ENCODE measurements around the gene PWWP2B. TPM values are rescaled to one million over a fixed set of nuclear protein-coding genes. Genes with fewer than 3 reads are reported as not detected.

PWWP2B gene
- total and polyA plus RNA-seq, 2 donors (not counting 3 experiments of a cell fraction or from before 2014, with no cell fraction given), result 4.6 to 11.8 TPM

DNA sequence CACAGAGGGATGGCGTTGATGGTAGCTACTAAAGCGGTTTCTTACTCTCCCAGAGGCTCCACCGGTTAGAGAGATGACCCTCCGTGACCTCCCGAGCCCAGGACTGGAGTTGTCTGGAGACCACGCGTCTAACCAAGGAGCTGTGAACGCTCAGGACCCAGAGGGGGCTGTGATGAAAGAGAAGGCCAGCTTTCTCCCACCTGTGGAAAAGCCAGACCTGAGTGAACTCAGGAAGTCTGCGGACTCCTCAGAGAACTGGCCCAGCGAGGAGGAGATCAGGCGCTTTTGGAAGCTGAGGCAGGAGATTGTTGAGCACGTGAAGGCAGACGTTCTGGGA lies 49.1 kb upstream of the PWWP2B start:
- Histone ChIP-seq H3K4me2 (ENCODE audit: insufficient read depth, low read length) (no peak overlapping the region), H3K4me1 (ENCODE audit: control insufficient read depth, extremely low read depth, insufficient read depth, low read length) (no peaks in the 10 kb centered on the region), H3K27me3 (ENCODE audit: control insufficient read depth in 2 of 2, insufficient read depth in 2 of 2, low read length in 2 of 2) (no peaks in the 10 kb centered on the region), H4K20me1 (replicated peaks; ENCODE audit: control insufficient read depth, extremely low read depth, insufficient read depth, low read length) (no peaks in the 10 kb centered on the region), H2AFZ (ENCODE audit: low read depth, low read length) (no peak overlapping the region), H3K36me3 (ENCODE audit: control insufficient read depth in 2 of 2, extremely low read depth in 1 of 2, insufficient read depth in 2 of 2, low read length in 2 of 2) (peaks cover 0 to 3% of the 10 kb centered on the region in 2 experiments), H3K9me3 (replicated peaks; ENCODE audit: control insufficient read depth, insufficient read depth, low read length) (no peaks in the 10 kb centered on the region), H3K27ac (ENCODE audit: insufficient read depth, low read depth, low read length) (no peak overlapping the region), H3K79me2 (ENCODE audit: control insufficient read depth, insufficient read depth, low read length) (no peaks in the 10 kb centered on the region), H3K9me1 (replicated peaks; ENCODE audit: control insufficient read depth, extremely low read depth, insufficient read depth, low read length) (no peaks in the 10 kb centered on the region), H3K9ac (replicated peaks; ENCODE audit: extremely low read depth, insufficient read depth, low read length) (no peak overlapping the region), H3K4me3 (replicated peaks in 1 of 3; ENCODE audit: insufficient read depth in 1 of 3, low read depth in 1 of 3, low read length in 3 of 3) (no peak overlapping the region)
- intact Hi-C loops (cut with micrococcal nuclease) (no loop called here), dilution Hi-C loops (cut with MboI; ENCODE audit: extremely low pct_ligation_motif_present, low sequenced_read_pairs) (no loop called here)
- no TSS peak for BruUV-seq (replicated peaks)
- no peak for FAIRE-seq
- ChIA-PET CTCF (interaction anchor here (1.1 kb wide), 1 partner anchor 13 kb away, joined by 4 read pairs; no protein-coding TSS in a partner anchor), POLR2A (no interaction called here)
- no peak for DNase-seq (ENCODE audit: low read depth, low spot score)
- TF ChIP-seq, protein P1, sequence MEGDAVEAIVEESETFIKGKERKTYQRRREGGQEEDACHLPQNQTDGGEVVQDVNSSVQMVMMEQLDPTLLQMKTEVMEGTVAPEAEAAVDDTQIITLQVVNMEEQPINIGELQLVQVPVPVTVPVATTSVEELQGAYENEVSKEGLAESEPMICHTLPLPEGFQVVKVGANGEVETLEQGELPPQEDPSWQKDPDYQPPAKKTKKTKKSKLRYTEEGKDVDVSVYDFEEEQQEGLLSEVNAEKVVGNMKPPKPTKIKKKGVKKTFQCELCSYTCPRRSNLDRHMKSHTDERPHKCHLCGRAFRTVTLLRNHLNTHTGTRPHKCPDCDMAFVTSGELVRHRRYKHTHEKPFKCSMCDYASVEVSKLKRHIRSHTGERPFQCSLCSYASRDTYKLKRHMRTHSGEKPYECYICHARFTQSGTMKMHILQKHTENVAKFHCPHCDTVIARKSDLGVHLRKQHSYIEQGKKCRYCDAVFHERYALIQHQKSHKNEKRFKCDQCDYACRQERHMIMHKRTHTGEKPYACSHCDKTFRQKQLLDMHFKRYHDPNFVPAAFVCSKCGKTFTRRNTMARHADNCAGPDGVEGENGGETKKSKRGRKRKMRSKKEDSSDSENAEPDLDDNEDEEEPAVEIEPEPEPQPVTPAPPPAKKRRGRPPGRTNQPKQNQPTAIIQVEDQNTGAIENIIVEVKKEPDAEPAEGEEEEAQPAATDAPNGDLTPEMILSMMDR (IDR thresholded peaks at IDR 0.05; ENCODE audit: extremely low read depth in 1 of 2, insufficient read depth in 1 of 2, low read depth in 1 of 2, low read length in 2 of 2), result no peak
- TF ChIP-seq EZH2 (IDR thresholded peaks at IDR 0.05; ENCODE audit: borderline replicate concordance, low read depth, low read length, severe bottlenecking) (no peak), POLR2A (IDR thresholded peaks at IDR 0.05; ENCODE audit: low read depth, low read length) (no peak), FOS (IDR thresholded peaks at IDR 0.05; ENCODE audit: borderline replicate concordance, insufficient read depth, low read length) (no peak), MAX (IDR thresholded peaks at IDR 0.05; ENCODE audit: insufficient read depth, insufficient read length) (no peak), GATA2 (IDR thresholded peaks at IDR 0.05; ENCODE audit: insufficient read depth, insufficient read length, low read depth, low read length) (no peak), POLR2AphosphoS5 (IDR thresholded peaks at IDR 0.05; ENCODE audit: insufficient read depth, low read depth, low read length) (no peak), MYC (IDR thresholded peaks at IDR 0.05; ENCODE audit: low read depth, low read length) (no peak), JUN (IDR thresholded peaks at IDR 0.05; ENCODE audit: borderline replicate concordance, insufficient read depth, insufficient read length, low read depth) (no peak)
